Subcutaneous abdominal adipose tissue (tissue), 5 donors: ENCODE results near the gene LETM1.

Experiments used
- H3K27ac ChIP-seq: one replicate; pipeline ENCODE4 v1.7.0; 2013; ENCODE audit warnings: low read depth, mild to moderate bottlenecking, inconsistent platforms, low read length, moderate library complexity
- H3K27me3 ChIP-seq, 5 donors: one replicate each; pipeline ENCODE4 v1.7.0; 2013; ENCODE audit warnings: low read length in 5 of 5, inconsistent platforms in 1 of 5; ENCODE audit not compliant: control insufficient read depth in 5 of 5, insufficient read depth in 4 of 5
- H3K36me3 ChIP-seq, 5 donors: one replicate each; pipeline ENCODE4 v1.7.0; 2013; ENCODE audit warnings: low read length in 5 of 5; ENCODE audit not compliant: control insufficient read depth in 5 of 5, insufficient read depth in 5 of 5
- H3K4me1 ChIP-seq, 5 donors: one replicate each; pipeline ENCODE4 v1.7.0; 2013; ENCODE audit warnings: low read length in 5 of 5, mild to moderate bottlenecking in 3 of 5, moderate library complexity in 1 of 5; ENCODE audit not compliant: control insufficient read depth in 5 of 5, insufficient read depth in 5 of 5
- H3K4me3 ChIP-seq, 5 donors: one replicate each; pipeline ENCODE4 v1.7.0; 2013; ENCODE audit warnings: low read length in 5 of 5, low read depth in 1 of 5
- H3K9ac ChIP-seq, 5 donors: one replicate each; pipeline ENCODE4 v1.7.0; 2013; ENCODE audit warnings: low read length in 5 of 5, mild to moderate bottlenecking in 4 of 5, moderate library complexity in 3 of 5
- H3K9me3 ChIP-seq, 5 donors: one replicate each; pipeline ENCODE4 v1.7.0; 2013; ENCODE audit warnings: low read length in 5 of 5; ENCODE audit not compliant: control insufficient read depth in 5 of 5
- donor health status: healthy.
- donor health status: healthy.
- donor health status: healthy.
- donor health status: healthy.
- donor health status: healthy.

Gene LETM1

GRCh38 chr4:1805493-1806222, 50.3 kb downstream of the LETM1 start:
- Histone ChIP-seq H3K9ac (no peak overlapping the region), H3K4me3 (no peak overlapping the region), H3K9me3 (no peaks in the 10 kb centered on the region), H3K4me1 (peaks cover 0 to 13% (median 9%) of the 10 kb centered on the region in 5 donors), H3K27me3 (peaks cover 0 to 8% (median 5%) of the 10 kb centered on the region in 5 donors), H3K27ac (no peak overlapping the region), H3K36me3 (peaks cover 0 to 2% (median 0%) of the 10 kb centered on the region in 5 donors)

GRCh38 chr4:1804638-1805492, 51.1 kb downstream of the LETM1 start:
- no peak overlapping the region for H3K27ac ChIP-seq
- H3K9me3 ChIP-seq: no peaks in the 10 kb centered on the region
- no peak overlapping the region for H3K9ac ChIP-seq
- H3K4me3 ChIP-seq: no peak overlapping the region
- H3K4me1 ChIP-seq: peaks cover 0 to 9% (median 8%) of the 10 kb centered on the region in 5 donors
- H3K27me3 ChIP-seq: peaks cover 0 to 11% (median 7%) of the 10 kb centered on the region in 5 donors
- H3K36me3 ChIP-seq: no peaks in the 10 kb centered on the region

GRCh38 chr4:1803523-1804423, 52.2 kb downstream of the LETM1 start:
- no peak overlapping the region for H3K4me3 ChIP-seq
- H3K36me3 ChIP-seq: no peaks in the 10 kb centered on the region
- H3K9me3 ChIP-seq: no peaks in the 10 kb centered on the region
- H3K9ac ChIP-seq: no peak overlapping the region
- H3K4me1 ChIP-seq: peaks cover 0 to 9% (median 8%) of the 10 kb centered on the region in 5 donors
- H3K27ac ChIP-seq: no peak overlapping the region
- H3K27me3 ChIP-seq: peaks cover 4 to 20% (median 14%) of the 10 kb centered on the region in 5 donors

- Histone ChIP-seq H3K36me3 (no peaks in the 10 kb centered on the region), H3K4me3 (no peak overlapping the region), H3K9me3 (no peaks in the 10 kb centered on the region), H3K9ac (no peak overlapping the region), H3K27me3 (peaks cover 4 to 21% (median 17%) of the 10 kb centered on the region in 5 donors), H3K27ac (no peak overlapping the region), H3K4me1 (peaks cover 0 to 9% (median 8%) of the 10 kb centered on the region in 5 donors)
Observed at GRCh38 chr4:1802720-1803522, 53.0 kb downstream of the LETM1 start.

GRCh38 chr4:1802151-1802715, 53.7 kb downstream of the LETM1 start:
- Histone ChIP-seq H3K27me3 (peaks cover 7 to 24% (median 22%) of the 10 kb centered on the region in 5 donors), H3K4me3 (no peak overlapping the region), H3K4me1 (peaks cover 0 to 9% (median 8%) of the 10 kb centered on the region in 5 donors), H3K36me3 (no peaks in the 10 kb centered on the region), H3K27ac (no peak overlapping the region), H3K9ac (no peak overlapping the region), H3K9me3 (no peaks in the 10 kb centered on the region)

- H3K9ac ChIP-seq: no peak overlapping the region
- peaks cover 0 to 9% (median 8%) of the 10 kb centered on the region in 5 donors for H3K4me1 ChIP-seq
- H3K9me3 ChIP-seq: no peaks in the 10 kb centered on the region
- no peak overlapping the region for H3K27ac ChIP-seq
- H3K36me3 ChIP-seq: no peaks in the 10 kb centered on the region
- peaks cover 15 to 32% (median 28%) of the 10 kb centered on the region in 5 donors for H3K27me3 ChIP-seq
- H3K4me3 ChIP-seq: no peak overlapping the region
Observed at GRCh38 chr4:1801286-1801958, 54.5 kb downstream of the LETM1 start.

- H3K4me1 ChIP-seq: peaks cover 0 to 9% (median 8%) of the 10 kb centered on the region in 5 donors
- peaks cover 22 to 38% (median 34%) of the 10 kb centered on the region in 5 donors for H3K27me3 ChIP-seq
- no peaks in the 10 kb centered on the region for H3K9me3 ChIP-seq
- H3K36me3 ChIP-seq: no peaks in the 10 kb centered on the region
- no peak overlapping the region for H3K27ac ChIP-seq
- H3K9ac ChIP-seq: no peak overlapping the region
- H3K4me3 ChIP-seq: no peak overlapping the region
Observed at GRCh38 chr4:1800805-1801204, 55.2 kb downstream of the LETM1 start.

GRCh38 chr4:1799387-1800375, 56.3 kb downstream of the LETM1 start:
- Histone ChIP-seq H3K9me3 (no peaks in the 10 kb centered on the region), H3K27ac (no peak overlapping the region), H3K27me3 (peaks cover 27 to 42% (median 39%) of the 10 kb centered on the region in 5 donors), H3K36me3 (no peaks in the 10 kb centered on the region), H3K4me3 (no peak overlapping the region), H3K4me1 (peaks cover 0 to 16% (median 12%) of the 10 kb centered on the region in 5 donors), H3K9ac (no peak overlapping the region)
